GM21528 (cell line): ENCODE measurements around the gene TMEM147.

Experiments
- ATAC-seq: cut with Tn5 transposase; IDR thresholded peaks from one replicate; pipeline ENCODE4 v1.9.1; 2021; ENCODE audit warnings: mild to moderate bottlenecking, moderate library complexity; ENCODE audit not compliant: unreplicated experiment, low FRiP score

The TMEM147 gene, protein sequence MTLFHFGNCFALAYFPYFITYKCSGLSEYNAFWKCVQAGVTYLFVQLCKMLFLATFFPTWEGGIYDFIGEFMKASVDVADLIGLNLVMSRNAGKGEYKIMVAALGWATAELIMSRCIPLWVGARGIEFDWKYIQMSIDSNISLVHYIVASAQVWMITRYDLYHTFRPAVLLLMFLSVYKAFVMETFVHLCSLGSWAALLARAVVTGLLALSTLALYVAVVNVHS

DNA sequence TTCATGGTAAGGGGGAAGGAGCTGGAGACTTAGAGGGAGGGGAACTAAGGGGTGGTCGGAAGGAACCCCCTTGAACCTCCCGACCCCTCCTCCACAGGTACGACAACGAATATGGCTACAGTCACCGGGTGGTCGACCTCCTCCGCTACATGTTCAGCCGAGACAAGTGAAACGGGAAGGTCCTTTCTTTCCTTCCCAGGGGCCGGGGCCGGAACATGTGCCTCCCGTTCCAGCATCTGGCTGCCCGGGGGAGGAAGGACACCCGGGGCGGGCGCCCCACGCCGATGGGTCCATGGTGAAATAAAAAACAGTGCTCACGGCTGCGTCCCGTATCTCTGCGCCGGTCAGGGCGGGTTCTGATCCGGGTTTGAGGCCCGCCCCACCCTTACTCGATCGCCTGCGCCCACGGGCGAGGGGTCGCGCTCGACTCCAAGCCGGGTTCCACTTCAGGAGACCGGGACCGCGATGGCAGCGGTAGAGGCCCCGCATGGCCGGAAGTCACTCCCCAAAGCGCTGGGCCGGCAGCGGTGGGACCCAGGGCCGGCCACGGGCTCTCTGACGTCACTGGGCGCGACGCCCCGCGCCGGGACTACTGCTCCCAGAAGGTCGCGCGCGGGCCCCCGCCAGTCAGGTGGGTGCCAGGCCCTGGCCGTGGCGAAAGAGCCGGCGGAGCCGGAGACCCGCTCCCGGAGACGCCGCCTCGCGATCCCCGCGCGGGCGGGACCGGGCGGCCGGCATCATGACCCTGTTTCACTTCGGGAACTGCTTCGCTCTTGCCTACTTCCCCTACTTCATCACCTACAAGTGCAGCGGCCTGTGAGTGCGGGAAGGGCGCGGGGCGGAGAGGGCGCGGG lies at the start of gene TMEM147:
TMEM147 (plus strand) TSS at position 626 of the 854 bp plus-strand sequence; CDS start at position 740, 114 bp downstream.
- ATAC-seq: no peak

DNA sequence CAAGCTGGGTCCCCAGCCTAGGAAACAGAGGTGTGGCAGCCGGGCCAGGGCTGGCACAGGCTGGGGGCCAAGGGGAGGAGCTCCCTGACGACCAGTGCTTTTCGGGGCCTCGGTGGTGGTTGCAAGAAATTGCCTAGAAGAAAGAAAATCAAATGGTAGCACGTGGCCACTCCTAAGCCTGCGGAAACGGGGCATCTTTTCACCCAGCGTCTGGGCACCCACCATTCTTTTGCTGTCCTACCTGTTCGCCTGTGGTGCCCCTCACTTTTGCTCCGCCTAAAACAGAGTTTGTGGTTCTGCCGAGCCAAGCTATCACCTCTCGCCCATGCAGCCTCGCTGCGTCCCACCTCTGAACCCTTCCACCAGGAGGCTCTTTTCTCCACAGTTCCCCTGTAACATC lies 48.0 kb upstream of the TMEM147 start:
- ATAC-seq: no peak

DNA sequence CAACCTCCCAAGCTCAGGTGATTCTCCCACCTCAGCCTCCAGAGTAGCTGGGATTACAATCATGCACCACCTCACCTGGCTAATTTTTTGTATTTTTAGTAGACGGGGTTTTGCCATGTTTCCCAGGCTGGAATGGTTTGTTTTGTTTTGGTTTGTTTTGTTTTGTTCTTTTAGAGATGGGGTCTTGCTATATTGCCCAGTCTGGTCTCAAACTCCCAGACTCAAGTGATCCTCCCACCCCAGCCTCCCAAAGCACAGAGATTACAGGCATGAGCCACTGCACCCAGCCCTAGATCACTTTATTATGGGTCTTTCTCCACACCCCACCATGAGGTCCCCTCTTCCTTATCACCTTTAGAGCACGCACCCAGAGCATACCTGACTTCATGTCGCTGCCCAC lies 47.2 kb upstream of the TMEM147 start:
- no peak for ATAC-seq

DNA sequence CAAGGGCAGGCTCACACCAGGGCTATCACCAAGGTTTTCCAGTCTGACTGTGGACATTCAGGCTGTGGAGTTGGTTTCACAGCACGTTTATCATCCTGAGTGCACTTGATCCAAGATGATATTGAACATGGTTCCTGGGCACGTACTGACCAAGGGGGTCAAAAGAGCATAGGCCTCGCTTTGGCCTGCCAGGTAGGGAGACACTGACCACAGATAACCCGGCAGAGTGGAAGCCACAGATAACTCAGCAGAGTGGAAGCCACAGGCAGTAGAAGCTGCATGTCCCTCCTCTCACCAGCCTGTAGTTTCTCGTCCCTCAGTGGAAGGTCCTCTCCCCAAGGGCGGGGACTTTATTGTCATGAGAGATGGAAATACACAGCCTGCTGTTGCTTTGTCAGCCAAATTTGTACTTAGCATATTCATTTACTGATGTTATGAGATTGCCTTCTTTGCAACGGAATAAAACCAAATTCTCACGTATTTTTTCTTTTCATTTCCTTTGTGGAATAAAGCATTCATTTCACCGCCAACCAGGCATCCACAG lies 46.4 kb upstream of the TMEM147 start:
- no peak for ATAC-seq

DNA sequence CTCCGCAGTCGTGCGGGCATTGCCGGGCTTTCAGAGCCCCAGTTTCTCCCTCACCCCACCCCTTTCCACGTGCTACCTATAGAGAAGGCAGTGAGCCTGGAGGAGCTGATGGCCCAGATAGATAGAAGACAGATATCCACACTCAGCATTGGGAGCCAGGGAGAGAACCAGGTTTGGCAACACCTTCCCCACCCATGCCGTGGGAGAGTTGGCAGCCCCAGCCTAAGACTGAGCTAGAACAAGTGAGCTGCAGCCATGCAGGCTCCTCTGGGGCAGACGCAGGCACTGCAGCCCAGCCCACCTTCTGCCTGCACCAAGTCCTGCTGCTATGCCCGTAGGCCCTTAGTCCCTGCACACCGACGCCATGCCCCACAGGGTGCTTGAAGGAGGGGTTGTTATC lies 44.8 kb upstream of the TMEM147 start:
- no peak for ATAC-seq

DNA sequence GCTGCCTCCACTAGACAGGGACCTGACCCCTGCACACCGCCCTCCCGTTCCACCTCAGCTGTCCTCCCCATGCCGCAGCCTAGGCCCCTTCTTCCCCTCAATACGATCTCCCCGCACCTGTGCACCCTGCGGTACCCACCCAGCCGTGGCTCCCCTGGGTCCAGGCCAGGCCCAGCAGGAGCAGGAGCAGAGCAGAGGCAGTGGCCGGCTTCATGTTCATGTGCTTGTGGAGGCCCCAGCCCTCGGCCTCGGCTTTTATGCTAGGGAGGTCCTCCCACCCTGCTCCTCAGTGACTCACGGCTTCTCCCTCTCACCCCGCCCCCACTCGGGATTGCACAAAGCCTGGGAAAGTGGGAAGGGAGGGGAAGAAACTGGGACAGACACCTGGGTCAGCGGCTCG lies 43.7 kb upstream of the TMEM147 start:
- no peak for ATAC-seq

DNA sequence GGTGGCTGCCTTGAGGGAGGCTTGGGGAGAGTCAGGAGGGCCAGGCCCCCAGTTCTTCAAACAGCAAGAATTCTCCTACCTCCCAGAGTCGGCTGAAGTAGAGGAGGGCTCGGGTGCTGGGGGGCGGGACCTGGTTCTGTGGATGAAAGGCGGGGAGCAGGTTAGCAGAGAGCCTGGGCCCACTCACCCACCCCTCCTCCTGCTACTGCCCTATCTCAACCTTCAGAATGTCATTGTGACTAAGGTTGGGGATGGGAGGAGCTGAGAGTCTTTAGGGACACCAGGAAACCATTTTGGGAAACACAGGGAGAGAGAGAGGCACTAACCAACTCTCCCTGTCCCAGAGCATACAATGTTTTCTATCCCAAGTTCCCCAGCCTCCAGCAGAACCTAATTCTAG lies 42.7 kb upstream of the TMEM147 start:
- no peak for ATAC-seq

DNA sequence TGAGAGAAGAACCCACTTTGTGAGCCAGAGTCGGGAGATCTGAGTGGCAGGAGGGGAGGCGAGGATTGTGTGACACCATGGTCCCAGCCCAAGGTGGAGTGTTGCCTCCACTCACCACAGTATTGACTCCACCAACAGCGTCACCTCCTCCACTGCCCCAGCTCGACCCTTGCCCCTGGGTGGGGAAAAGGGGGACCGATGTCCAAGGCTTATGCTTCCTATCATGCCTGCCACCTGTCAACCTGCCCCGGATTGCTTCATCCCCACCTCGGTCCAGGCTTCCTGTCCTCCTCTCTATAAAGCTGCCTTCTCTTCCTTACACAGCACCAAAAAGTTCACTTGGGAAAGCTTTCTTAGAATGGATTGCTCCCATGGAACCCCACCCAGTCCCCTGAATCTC lies 39.4 kb upstream of the TMEM147 start:
- ATAC-seq: no peak

DNA sequence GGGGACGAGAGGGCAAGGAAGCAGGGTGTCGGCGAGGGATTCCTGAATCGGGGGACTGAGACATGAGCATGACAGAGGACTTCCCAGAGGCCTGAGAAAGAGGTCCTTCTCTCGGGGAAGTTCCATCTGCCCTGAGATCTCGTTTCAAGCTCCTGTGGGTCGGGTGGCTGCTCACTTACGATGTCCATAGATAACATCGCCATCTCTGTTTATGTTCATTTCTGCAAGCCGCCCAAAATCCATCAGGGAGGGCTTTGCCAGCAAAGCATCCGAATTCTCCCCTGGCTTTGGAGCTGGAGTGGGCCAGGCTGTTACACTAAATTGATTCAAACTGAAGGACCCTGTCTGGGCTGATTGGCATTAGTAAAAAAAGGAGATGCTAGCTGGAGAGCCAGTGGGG lies 37.9 kb upstream of the TMEM147 start:
- no peak for ATAC-seq

DNA sequence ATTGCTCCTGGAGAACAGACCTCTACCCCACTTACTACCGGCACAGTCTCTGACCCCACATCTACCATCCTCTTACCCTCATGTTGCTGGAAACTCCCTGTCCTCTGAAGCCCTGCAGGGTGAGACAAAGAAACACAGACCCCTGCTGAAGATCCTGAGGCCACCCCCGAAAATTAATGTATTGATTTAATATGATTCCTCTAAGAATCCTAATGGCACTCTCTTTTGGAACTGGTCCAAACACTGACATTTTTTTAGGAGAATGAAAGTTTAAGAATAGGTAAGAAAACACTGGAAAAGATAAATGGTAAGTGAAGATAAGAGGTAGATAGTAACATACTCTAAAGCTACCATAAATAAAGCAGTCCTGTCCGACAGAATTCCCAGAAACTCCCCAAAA lies 37.3 kb upstream of the TMEM147 start:
- ATAC-seq: no peak

DNA sequence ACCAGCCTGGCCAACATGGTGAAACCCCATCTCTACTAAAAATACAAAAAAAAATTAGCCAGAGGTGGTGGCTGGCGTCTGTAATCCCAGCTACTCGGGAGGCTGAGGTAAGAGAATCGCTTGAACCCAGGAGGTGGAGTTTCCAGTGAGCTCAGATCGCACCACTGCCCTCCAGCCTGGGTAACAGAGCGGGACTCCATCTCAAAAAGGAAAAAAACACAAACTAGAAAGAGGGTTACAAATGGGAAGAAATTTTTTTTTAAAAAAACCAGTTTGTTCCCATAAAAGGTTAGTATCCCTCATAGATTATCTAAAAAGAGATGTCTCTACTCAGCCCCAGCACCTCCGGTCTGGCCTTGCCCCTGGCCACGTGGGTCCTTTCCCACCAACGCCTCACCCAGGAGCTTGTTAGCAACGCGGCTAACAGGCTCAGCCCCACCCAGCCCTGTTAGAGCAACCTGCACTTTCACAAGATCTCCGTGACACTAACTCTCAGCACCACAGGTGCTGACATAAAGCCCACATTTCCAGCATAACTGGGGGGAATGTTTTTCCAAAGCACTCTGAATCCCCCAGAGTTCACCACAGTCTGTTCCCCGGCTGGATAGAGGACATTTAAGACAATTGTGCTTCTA lies 36.3 kb upstream of the TMEM147 start:
- no peak for ATAC-seq

DNA sequence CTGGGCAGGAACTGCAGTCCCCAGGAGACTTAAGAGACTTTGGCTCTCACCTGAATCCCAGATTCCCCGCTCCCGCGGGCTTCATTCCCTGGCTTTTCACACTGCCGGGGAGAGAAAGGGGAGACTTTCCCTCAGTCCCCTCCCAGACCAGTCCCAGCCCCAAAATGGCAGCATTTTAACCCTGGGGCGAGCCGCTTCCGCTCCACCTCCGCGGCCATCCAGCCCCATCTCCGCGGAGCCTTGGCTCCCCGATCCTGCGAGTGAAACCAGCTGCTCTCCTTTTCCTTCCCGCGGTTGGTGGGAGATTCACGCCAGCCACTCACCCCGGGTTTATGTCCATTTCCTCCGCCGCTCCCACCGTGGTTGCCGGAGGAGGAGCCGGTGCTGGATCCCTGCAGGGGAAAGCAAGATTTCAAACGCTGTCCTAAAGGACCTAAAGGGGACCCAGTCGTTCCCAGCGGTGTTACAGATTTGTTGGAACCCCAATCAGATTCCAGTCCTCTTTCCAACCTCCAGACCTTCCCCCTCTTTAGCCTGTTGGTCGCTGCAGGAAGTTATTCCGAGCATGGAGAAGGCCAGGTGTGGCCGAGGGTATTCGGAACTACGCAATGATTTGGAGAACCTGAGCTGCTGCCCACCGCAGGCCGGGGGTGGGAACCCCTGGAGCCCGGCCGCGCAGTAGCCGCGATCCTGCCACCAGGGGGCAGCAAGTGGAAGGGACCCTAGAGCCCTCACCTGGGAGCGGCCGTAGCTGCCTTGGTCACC lies 35.4 kb upstream of the TMEM147 start:
- ATAC-seq: no peak

DNA sequence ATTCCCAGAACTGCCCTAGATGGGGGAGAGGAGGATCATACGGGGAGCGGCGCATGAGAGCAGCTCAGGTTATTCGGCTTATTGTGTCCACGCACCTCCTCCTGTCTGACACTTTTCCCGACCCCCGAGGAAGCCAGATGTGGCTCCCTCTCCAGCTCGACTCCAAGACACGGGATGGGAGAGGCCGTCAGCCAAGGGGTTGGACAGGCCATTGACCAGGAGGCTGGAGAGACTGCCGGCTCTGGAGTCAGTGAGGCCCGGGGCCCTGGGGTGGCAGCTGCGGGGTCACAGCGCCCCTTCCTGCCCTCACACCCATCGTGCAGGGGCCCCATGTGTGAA lies 34.8 kb upstream of the TMEM147 start:
- no peak for ATAC-seq

DNA sequence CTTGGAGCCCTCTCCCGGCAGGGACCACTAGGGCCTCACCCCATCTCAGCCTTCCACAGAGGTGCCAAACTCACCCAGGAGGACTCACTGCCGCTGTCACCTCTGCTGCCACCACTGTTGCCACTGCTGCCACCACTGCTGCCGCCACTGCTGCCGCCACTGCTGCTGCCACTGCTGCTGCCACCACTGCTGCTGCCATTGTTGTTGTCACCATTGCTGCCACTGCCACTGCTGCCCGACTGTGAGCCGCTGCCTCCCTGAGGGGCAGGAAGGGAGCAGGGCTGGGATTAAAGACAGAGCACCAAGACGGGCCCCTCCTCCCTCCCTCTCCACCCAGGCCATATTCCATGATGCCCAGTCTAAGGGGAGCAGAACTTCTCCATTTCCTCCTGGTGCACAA lies 34.1 kb upstream of the TMEM147 start:
- ATAC-seq: no peak

DNA sequence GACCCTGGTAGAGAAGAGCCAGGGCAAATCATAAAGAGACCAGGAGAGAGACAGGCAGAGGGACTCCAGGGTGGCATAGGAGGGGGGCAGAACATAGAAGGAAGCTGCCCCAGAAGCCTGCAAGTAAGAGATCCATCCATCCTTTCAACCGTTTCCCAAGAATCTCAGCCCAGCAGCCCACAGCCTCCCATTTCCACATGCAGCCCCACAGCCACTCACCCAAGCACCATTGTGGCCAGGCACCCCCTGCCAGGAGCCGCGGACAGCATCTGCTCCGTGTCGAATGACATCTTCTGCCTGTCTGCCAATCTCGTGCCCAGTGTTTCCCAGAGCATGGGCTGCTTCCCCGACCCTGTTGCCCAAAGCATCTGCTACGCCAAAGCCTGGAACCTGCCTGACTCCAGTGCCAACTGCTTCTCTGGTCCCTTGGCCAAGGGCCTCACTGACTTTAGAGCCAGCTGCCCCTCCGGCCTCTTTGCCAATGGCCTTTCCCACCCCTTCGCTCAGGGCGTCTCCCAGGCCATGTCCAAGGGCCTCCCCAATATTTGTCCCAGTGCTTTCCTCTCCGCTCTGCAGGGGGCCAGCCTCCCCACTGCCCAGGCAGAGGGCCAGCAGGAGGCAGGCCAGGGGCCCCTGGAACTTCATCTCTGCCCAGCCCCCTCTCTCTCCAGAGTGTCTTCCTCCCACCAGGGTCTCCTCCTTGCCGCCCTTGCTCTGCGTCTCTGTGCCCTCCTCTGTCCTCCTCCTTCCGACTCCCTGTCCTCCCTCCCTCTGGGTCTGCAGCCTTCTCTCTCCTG lies 32.4 kb upstream of the TMEM147 start:
- ATAC-seq: no peak

DNA sequence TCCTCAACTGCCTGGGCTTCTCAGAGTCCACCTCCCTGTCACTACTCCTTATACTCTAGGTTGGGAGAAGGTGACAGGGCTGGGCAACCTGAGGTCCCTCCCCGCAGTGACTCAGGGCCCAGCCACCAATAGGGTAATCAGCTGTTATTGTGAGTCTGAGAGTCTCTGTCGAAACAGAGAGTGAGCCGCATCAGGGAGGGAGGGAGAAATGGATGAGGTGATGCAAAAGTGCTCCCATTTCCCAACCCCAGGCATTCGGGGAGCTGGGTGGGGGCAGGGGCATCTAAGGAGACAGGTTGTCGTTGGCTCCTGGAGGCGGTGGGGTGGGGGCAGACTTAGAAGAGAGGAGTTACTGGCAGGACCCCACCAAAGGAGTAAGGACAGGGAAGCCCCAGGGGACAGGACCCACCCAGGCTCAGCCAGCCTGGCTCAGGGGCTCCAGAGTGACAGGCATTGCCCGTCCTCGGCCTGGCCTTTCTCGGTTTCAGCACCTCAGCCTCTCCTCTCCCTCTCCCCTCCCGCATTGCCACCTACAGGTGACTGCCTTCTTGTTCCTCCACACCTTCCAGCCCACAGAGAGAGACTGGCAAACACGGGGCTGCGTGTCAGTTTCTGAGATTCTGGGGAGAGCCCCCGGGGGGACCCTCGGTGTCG lies 31.7 kb upstream of the TMEM147 start, which contains the start of gene DMKN:
DMKN (minus strand) TSS at position 22 of the 654 bp plus-strand sequence. CDS start 174 bp downstream, outside the sequence.
- ATAC-seq: no peak

DNA sequence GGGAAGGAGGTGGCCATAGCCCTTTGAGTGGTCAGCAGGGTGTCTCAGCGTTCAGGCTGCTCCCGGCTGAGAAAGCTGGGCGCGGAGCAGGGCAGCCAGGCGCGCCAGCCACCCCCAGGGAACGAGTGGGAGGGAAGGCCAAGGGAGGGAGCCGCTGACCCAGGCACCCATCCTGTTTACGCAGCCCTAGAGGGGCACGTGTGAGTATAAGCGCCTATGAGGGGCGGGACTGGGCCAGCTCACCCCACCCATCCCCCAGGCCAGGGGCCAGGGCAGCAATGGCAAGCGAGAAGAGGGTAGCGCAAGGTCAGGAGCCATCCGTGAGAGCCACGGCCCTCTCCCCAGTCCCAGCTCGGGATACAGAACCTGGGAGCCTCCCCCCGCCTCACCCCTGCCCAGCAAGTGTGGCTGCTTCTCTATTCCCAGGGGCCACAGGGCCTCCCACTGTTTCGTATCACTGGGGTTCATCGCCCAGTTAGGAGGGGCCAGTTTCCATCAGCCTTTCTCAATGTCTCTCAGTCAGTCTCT lies 31.1 kb upstream of the TMEM147 start:
- no peak for ATAC-seq

DNA sequence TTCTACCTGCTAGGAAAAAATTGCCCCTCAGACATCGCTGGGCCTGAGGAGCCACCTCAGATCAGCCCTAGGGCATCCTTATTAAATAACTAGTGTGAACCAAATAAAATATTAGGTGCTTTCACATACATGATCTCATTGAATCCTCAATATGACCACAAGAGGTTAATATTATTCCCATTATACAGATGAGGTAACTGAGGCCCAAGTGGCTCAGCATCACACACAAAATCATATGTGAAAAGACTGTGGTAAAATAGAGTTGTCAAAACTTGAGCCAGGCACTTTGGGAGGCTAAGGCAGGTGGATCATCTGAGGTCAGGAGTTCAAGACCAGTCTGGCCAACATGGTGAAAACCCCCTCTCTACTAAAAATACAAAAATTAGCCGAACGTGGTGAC lies 29.1 kb upstream of the TMEM147 start:
- no peak for ATAC-seq

DNA sequence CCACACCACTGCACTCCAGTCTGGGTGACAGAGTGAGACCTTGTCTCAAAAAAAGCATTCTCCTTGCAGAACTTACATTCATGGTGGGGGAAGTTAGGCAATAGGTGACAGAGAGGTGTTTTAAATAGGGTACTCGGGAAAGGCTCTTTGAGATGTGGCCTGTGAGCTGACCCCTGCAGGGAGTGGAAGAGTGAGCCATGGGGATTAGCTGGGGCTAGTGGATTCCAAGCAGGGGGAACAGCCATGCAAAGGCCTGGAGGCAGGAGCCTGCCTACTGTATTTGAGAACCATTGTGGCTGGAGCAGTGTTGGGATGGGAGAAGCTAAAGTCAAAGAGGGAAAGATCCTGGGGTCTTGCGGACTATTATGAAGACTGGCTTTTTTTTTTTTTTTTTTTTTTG lies 28.1 kb upstream of the TMEM147 start:
- ATAC-seq: no peak
